HG03342 (cell line): ENCODE results near the gene ZMIZ2.
"Not testable (repeated sequence)": the region's sequence is repeated elsewhere in the genome, so short reads cannot be mapped to it uniquely, and the experiment has no call there.

Experiments used
- ATAC-seq: cut with Tn5 transposase; IDR thresholded peaks from one replicate; pipeline ENCODE4 v1.9.1; 2021; ENCODE audit warnings: mild to moderate bottlenecking, moderate library complexity; ENCODE audit not compliant: unreplicated experiment

Gene ZMIZ2

DNA sequence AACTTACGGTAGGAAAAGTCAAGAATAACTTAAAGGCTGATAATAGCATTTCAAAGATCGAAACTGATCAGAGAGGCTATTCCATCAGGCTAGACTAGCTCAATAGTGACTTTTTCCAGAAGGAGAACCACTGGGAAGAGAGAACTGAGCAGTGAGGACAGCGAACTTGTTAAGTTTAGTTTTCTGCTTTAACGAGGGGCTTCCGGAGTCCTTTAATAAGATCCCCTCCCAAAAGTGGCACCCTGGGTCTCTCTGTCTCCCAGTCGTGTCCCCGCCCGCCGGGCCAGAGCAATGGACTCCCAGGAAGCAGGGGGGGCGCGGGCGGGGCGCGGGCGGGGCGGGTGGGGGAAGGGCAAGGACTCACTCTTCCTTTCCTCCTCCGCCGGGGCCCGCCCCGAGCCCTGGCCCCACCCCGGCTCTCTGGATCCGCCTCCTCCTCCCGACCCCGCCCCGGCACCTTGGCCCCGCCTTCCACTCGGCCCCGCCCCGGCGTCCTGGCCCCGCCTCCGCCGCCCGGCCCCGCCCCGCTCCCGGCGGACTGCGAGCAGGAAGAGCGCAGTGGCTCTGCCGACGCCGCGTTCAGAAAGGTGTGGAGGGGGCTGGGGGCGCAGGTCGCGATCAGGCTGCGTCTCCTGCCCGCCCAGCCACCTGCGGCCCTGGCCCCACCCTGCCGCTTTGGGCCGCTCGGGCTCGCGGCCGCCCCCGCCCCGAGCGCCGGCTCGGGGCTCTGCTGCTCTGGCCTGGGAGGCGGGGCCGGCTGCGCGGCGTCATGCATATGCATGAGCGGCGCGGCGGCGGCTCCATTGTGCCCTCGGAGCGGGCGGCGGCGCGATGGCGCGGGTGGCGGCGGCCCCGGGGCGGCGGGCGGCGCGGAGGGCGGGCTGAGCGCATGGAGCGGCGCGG is at the start of gene ZMIZ2:
Gene ZMIZ2, plus strand, starts transcription at position 803 of the 903 bp plus-strand sequence. CDS start 7,403 bp downstream, outside the sequence.
- ATAC-seq = peak; percentile 64

GRCh38 chr7:44699598-44699997 is 49.0 kb upstream of the ZMIZ2 start:
- not testable (repeated sequence) for ATAC-seq

DNA sequence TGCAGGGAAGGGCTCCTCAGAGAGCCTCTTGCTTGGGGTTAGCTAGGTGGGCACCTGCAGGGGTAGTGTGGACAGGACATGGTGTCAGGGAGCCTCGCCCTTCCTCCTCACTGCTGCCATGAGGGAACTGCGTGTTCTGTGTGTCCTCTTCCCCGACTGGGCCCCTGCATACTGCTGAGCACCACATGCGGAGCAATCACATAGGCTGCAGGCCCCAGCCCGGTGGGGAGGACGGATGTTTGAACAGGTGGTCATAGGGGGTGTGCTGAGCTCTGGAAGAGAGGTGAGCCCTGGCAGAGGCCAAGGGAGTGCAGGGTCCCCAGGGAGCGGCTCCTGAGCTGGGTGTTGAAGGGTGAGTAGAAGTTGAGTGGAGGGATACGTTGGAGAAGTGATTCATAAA is 48.3 kb upstream of the ZMIZ2 start:
- no peak for ATAC-seq

- ATAC-seq = not testable (repeated sequence)
These were observed 45.3 kb upstream of the ZMIZ2 start for GRCh38 chr7:44703391-44703790.

GRCh38 chr7:44703921-44704320 is 44.7 kb upstream of the ZMIZ2 start:
- ATAC-seq = no peak

DNA sequence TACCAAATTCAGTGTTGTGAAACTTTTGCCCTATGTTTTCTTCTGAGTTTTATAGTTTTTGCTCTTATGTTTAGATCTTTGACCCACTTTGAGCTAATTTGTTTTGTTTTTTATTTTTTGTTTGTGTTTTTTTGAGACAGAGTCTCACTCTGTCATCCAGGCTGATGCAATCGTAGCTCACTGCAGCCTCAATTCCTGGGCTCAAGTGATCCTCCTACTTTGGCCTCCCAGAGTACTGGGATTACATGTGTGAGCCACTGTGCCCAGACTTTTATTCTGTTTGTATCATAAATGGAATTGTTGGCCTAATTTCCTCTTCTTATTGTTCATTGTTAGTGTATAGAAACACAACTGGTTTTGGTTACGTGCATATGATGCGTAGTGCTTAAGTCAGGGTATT is 43.2 kb upstream of the ZMIZ2 start:
- no peak for ATAC-seq

DNA sequence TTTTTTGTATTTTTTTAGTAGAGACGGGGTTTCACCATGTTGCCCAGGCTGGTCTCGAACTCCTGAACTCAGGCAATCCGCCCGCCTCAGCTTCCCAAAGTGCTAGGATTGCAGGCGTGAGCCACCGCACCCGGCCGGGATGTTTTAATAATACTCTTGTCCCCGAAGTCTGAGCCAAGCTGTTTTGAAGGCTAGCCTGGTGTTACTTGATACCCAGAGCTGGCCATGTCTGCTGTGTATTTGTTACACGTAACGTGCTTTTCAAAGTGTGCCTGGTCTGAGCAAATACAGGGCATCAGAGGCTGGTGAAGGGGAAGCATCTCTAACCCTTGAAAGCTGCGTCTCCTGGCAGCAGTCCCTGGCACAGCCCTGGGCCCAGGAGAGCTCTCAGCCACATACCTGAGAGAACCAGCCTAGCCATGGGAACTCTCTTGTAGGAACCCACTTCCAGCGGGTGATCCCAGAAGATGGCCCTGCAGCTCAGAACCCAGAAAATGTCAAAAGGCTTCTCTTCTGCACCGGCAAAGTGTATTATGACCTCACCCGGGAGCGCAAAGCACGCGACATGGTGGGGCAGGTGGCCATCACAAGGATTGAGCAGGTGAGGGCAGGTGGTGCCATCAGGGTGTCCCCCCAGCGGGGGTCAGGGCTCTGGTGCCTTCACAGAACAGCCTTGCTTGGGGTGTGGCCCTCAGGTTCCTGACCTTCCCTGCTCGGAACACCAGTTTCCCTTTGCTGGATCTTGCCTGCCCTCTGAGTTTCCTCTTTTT is 41.7 kb upstream of the ZMIZ2 start:
- ATAC-seq = no peak

DNA sequence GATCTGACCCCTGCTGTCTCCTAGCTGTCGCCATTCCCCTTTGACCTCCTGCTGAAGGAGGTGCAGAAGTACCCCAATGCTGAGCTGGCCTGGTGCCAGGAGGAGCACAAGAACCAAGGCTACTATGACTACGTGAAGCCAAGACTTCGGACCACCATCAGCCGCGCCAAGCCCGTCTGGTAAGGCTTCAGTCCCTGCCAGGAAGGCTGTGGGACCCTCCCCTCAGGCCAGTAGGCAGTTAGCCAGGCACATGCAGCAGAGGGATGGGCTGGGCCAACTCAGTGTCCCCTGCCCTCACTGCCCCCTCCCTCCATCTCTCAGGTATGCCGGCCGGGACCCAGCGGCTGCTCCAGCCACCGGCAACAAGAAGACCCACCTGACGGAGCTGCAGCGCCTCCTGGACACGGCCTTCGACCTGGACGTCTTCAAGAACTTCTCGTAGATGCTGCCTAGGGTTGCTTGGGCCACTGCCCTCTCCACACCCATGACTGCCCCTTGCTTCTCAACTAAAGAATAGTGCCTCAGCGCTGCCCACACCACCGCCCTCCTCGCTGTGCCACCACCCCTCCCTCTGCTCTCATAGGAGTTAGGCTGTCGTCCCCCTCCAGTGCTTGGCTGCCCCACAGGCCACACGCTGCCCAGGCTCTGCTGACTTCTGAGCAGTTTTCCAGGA is 41.0 kb upstream of the ZMIZ2 start:
- ATAC-seq = no peak

- ATAC-seq = no peak
These were observed 39.4 kb upstream of the ZMIZ2 start for GRCh38 chr7:44709011-44709915.

DNA sequence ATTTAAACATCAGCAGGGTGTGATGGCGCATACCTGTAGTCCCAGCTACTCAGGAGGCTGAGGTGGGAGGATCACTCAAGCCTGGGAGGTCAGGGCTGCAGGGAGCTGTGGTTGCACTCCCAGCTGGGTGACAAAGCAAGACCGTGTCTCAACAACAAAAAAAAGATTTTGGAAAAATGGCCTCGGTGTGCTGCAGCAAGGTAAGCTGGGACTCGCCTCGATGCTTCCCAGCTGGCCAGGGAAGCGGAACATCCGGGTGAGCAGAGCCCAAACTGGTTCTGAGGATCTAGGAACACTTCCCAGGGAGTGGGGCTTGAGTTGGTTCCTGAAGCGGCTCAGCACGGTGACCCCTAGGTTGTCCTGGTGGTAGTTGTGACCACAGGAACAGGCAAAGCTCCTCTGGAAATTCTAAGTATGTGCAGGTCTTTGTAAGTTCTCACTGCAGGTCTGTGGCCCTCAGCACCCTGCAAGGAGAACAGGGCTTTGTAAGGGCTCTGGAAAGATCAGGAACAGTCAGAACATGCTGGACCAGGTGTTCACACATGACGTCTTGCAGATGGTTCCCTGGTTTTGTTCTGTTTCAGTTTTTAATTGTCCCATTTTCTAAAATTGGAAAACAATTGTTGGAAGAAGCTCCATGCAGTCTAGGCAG is 38.6 kb upstream of the ZMIZ2 start:
- ATAC-seq = no peak

GRCh38 chr7:44711528-44711927 is 37.1 kb upstream of the ZMIZ2 start:
- ATAC-seq = no peak

DNA sequence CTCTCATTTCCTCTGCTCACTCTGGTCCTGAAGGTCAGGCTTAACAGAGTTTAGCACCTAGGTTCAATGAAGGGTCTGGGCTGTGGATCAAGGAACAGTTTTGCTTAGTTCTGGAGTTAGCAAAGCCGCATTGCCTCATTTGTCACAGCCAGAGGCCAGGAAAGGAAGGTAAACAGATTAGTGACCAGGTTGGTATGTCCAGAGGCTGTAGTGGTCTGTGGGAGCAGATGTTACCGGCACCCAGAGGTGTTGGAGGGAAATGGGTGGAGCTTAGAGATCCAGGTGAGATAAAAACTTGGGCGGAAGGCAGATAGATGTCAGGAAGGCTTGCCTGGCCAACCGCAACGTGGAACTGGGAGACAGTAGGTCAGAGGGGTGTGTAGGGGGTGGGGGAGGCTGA is 36.6 kb upstream of the ZMIZ2 start:
- ATAC-seq = no peak

DNA sequence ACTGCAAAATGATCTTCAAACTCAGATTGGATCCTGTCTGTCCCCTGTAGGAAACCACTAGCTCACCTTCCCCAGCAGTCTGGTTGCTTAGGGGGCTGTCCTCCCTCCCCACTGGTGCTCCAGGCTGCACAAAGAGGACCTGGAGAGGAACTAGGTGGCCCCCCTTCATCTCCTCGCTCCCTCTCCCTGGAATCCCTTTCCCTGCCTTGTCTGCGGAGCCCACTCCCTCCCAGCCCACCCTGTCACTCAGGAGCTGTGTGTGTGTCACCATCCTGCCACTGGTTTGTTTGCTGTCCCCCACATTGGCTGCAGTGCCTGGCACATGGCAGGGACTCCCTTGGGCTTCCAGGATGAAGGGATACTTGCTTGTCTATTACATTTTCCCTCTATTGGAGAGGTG is 35.5 kb upstream of the ZMIZ2 start:
- ATAC-seq = no peak

DNA sequence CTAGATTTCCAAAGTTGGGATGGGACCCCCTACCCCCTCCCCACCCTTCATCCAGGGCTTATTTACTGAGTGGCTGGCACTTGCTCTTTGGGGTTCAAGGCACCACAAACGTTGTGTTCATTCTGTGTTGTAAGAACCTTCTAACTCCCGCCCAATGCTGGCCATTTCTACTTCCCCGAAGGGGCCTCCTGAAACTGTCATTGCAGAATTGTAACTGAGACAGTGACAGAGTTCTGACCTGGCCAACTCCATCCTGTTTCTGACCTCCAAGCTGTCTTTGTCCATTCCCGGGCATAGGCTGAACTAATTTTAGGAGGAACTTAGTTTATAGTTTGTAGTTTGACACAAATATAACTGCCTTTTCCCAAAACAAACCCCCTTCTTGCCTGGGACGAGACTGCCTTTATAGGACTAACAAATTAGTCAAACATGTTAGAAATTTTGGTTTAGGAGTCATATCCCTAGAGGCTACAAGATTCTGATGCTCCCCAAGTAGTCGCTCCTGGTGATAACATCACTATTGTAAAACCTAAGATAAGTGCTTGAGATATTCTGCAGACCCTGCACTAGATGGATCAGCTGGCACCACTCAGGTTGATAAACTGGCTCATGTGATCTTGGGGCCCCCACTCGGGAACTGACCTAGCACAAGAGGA is 34.8 kb upstream of the ZMIZ2 start:
- no peak for ATAC-seq

DNA sequence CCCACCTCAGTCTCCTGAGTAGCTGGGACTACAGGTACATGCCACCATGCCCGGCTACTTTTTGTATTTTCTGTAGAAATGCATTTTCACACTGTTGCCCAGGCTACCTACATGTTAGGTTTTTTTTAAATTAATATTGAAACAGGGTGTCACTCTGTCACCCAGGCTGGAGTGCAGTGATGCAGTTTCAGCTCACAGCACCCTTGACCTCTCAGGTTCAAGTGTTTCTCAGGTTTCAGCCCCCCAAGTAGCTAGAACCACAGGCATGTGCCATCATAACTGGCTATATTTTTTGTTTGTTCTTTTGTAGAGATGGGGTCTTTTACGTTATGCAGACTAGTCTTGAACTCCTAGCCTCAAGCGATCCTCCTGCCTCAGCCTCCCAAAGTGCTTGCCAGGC is 32.4 kb upstream of the ZMIZ2 start:
- ATAC-seq = no peak

- no peak for ATAC-seq
These were observed 28.3 kb upstream of the ZMIZ2 start for GRCh38 chr7:44720301-44720700.

GRCh38 chr7:44724276-44724675 is 24.4 kb upstream of the ZMIZ2 start:
- ATAC-seq = no peak

DNA sequence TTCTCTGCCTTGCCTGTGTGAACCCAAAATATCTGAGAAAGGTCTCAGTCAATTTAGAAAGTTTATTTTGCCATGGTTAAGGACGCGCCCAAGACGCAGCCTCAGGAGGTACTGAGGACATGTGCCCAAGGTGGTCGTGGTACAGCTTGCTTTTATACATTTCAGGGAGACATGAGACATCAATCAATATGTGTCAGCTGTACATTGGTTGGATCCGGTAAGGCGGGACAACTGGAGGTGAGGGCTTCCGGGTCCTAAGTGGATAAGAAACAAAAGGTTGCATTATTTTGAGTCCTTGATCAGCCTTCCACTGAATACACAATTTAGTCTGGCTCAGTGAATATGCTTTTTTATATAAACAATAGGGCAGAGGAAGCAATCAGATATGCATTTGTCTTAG is 22.4 kb upstream of the ZMIZ2 start:
- not testable (repeated sequence) for ATAC-seq

DNA sequence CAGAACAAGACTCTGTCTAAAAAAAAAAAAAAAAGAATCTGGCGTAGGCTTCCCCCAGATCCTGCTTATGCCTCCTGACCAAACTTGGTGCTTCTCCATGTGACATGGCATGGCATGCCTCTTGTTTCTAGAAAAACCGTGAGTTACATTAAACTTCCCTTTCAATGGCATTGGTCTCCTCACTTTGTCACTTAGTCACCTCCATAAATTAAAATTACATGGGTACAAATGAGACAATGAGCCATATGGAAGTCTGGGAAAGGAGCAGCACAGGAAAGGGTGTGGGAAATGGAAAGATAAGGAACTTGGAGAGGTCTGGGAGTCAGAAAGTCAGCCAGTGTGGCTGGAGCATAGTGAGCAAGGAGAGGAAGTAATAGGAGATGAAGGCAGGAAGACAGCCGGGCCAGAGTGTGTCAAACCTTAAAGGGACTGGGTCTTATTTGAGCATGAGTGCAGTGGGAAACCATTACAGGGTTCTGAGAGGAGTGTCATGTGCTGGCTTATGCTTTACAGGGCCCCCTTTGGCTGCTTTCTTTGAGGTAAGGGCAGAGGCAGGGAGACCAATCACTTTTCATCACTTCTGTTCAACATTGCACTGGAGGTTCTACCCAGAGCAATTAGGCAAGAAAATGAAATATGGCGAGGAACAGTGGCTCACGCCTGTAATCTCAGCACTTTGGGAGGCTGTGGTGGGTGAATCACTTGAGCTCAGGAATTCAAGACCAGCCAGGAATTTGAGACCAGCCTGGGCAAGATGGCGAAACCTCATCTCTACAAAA is 21.3 kb upstream of the ZMIZ2 start:
- ATAC-seq = no peak
